Activated T-cell treated with anti-CD3 and anti-CD28 coated beads for 48 hours (primary cell): ENCODE results near the gene U2AF2.
A peak's percentile ranks its signal among the peaks of the same experiment; 100 is the strongest.

Experiments used
- DNase-seq: peaks from one replicate; pipeline ENCODE4 v3.0.0-alpha.2; 2020; ENCODE audit warnings: low read depth

Gene U2AF2

DNA sequence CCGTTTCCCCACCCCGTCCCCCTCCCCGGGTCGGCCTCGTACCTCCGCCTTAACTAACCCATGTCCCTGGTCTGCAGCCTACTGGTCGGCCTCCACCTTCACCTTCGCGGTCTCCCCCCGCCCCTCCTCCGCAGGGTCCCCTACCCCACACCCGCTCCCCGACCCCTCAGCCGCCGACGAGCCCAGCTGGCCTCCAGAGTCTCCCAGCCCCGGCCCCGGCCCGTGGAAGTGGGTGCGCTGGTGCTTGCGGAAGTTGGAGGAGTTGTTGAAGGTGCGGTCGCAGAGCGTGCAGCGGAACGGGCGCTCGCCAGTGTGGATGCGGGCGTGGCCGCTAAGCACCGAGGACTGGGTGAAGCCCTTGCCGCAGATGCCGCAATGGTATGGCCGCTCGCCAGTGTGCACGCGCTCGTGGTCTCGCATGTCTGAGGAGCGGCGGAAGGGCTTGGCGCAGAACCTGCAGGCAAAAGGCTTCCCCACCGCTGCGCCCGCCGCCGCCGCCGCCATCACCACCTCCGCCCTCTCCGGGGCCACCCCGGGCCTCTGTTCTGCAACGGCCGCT is 33.1 kb upstream of the U2AF2 start:
- no peak for DNase-seq

GRCh38 chr19:55622242-55622969 is 32.4 kb upstream of the U2AF2 start:
- DNase-seq: no peak

DNA sequence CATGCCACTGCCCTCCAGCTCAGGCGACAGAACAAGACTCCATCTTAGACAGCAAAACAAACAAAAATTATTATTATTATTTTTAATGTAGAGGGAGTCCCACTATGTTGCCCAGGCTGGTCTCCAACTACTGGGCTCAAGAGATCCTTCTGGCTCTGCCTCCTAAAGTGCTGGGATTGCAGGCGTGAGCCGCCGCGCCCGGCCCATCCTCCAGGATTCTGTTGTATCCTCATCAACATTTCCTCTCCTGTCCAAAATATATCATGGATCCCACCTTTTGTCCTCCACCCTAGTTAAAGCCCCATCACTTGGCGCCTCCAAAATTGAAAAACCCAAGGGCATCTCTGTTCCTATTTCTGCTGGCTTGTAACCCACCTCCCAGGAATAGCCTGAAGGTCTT is 31.7 kb upstream of the U2AF2 start:
- no peak for DNase-seq

DNA sequence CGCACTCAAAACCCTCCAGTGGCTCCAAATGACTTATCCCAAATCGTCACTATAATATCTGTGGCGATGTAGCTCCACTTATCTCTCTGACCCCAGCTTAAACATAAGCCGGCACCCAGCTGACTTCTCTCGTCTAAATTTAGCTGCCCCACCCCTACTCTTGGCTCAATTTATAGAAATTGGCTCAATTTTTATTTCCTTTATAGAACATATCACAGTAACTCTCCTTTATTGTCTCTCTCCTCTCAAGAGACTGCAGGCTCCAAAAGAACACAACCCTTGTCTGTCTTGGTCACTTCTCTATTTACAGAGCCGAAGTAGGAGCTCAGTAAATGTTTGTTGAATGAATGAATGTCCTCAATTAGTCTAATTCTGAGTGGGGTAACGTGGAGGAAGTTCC is 31.3 kb upstream of the U2AF2 start:
- no peak for DNase-seq

DNA sequence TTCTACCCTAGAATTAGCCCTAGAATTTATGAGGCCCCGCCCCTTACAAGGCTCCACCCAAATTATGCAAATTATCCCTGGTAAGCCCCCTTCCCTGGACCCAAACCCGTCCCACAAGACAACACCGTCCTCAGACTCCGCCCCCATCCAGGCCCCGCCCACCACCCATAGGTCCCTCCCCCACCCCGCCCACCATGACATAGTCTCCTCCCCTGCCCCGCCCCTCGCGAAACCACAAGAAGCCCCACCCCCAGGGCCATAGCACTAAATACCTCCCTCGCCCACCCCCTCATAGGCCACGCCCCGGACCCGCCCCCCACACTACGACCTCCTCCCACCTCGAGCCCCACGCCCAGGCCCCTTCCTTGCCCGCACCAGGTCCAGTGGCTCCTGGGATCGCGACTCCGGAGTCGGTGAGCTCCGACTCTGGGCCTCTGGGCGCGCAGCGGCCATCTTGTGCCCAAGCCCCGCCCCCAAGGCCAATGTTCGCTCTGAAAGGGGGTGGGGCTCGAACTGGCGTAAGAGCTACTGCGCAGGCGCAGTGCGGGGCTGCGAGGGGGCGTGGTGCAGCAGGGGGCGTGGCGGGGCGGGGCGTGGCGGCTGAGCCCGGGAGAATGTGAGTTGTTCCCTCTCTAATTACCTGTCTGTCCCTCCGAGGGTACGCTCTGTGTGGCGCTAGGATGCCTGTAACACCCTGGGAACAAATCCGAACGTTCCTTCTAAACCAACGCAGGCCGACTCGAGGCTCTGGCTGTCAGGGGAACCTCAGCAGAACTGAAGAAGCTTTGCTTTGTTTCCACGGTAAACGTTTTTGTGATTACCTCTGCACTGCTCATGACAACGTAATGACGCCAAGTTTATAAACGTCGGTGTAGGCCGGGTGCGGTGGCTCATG is 30.5 kb upstream of the U2AF2 start, which contains the start of gene ZNF784:
Gene ZNF784 (minus strand): TSS at position 458 of the 895 bp plus-strand sequence. CDS start 5 bp downstream, at position 453.
- peak; percentile 88 for DNase-seq

DNA sequence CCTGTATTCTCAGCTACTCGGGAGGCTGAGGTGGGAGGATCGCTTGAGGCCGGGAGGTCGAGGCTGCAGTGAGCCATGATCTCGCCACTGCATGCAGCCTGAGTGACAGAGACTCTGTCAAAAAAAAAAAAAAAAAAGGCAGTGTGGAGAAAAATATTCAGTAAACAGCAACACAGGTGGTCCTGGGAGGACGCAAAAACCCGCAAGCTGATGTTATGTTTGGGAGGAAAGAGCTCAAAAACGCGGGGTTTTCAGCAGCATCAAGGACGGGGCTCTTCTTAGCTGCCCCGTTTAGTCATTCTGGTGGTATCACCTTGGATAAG is 29.9 kb upstream of the U2AF2 start:
- no peak for DNase-seq

DNA sequence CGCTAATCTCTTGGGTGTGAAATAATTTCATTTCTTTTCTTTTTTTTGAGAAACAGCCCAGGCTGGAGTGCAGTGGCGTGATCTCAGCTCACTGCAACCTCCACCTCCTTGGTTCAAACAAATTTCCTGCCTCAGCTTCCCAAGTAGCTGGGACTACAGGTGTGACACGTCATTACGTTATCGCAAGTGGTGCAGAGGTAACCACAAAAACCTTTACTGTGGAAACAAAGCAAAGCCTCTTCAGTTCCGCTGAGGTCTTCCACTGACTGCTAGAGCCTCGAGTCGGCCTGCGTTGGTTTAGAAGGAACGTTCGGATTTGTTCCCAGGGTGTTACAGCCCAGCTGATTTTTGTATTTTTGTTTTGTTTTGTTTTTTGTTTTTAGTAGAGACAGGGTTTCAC is 28.5 kb upstream of the U2AF2 start:
- DNase-seq: peak; percentile 33

GRCh38 chr19:55632463-55632834 is 22.4 kb upstream of the U2AF2 start:
- peak; percentile 68 for DNase-seq

- DNase-seq: no peak
Observed at GRCh38 chr19:55633861-55634260, 21.0 kb upstream of the U2AF2 start.

- DNase-seq: no peak
Observed at GRCh38 chr19:55635334-55635717, 19.5 kb upstream of the U2AF2 start.

DNA sequence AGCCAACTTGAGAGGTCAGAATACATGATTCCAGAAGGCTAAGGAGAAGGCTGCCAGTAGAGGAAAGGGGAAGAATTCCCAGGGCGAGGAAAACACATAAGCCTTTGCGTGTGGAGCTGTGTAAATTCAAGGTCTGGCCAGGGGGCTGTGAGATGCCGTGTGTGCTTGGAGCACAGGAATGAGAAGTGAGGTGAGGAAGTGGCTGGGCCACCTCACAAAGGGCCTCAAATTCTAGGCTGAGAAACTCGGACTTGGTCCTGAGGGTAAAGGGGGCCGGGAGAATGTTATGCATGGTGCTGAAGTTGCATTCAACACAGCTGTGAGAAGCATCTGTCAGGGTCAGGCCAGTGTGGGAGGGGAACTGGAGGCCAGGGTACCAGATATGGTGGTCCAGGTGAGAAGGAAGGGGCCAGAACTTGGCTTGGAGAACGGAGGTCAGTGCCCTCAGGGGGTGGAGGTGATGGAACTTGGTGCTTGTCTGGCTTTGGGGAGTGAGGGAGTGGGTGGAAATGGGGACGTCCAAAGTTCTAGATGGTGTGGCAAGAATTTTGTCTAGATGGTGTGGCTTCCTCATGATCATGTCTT is 18.9 kb upstream of the U2AF2 start:
- DNase-seq: no peak

GRCh38 chr19:55636723-55637122 is 18.1 kb upstream of the U2AF2 start:
- no peak for DNase-seq

DNA sequence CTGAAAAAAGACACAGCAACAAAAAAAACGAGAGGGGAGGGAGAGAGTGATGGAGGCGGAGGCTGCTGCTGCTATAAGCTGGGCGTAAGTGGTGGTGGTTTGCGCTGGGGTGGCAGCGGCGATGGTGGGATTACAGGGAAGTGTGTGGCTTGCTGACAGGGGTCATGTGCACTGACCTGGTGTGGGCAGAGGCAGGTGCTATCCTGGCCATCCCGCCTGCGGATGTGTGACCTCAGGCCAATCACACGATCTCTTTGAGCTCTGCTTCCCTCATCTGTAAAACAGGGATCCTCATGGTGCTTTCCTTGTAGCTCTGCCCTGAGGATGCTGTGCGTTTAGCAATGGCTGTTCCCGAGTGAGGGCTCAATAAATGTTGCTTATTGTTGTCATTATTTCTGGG is 17.3 kb upstream of the U2AF2 start:
- no peak for DNase-seq

GRCh38 chr19:55638864-55639359 is 15.9 kb upstream of the U2AF2 start:
- DNase-seq: peak; percentile 59

DNA sequence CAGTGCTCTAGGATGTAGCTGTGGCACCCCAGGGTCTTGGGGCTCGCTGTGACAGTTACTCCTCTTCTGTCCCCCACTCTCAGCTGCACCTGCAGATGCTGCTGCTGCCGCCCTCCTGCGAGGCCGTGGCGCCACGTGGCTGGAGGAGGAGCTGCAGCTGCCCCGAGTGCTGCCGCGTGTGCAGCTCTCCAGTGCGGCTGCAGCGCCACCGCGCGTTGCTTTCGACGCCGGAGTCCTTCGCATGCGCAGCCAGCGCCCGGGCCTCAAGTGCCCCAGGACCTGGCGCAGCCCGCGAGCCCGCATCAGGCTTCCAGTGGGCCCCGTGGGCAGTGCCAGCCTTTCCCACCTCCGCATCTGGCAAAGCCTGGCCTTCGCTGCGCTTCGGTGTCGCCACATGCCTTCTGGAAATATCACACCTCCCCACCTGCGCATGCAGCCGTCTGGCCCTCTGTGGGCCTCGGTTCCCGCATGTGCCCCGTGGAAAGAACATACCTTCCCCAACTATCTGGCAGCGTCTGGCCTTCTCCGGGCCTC is 14.7 kb upstream of the U2AF2 start:
- peak; percentile 77 for DNase-seq

GRCh38 chr19:55640577-55641425 is 14.0 kb upstream of the U2AF2 start, which contains the start of gene ZNF580:
ZNF580 (plus strand) TSS chr19:55641002; CDS start chr19:55642509, 1,507 bp downstream.
- peak; percentile 73 for DNase-seq

- no peak for DNase-seq
Observed at GRCh38 chr19:55641426-55642152, 13.2 kb upstream of the U2AF2 start.

GRCh38 chr19:55642153-55643002 is 12.5 kb upstream of the U2AF2 start:
- DNase-seq: no peak
